H1 (cell line): ENCODE results near the gene KIF3B. TPM values are rescaled to one million over a fixed set of nuclear protein-coding genes. Genes with fewer than 3 reads are reported as not detected.

Experiments
- CTCF ChIA-PET: fragments of 300-600 bp; sonication (Branson Sonifier 250); formaldehyde crosslinking; loops from one replicate; lab custom pipeline; 2021; ENCODE audit not compliant: partially characterized antibody; lab: Charles Lee
- POLR2A ChIA-PET: fragments of 300-600 bp; sonication (Branson Sonifier 250); formaldehyde crosslinking; loops from one replicate; lab custom pipeline; 2021; ENCODE audit warnings: inconsistent platforms; ENCODE audit not compliant: partially characterized antibody; lab: Charles Lee
- DNase-seq, 2 experiments: peaks; one replicate each; pipeline versions ENCODE4 v3.0.0 to v3.0.0-alpha.2; 2010 to 2022; ENCODE audit warnings: low spot score in 2 of 2, low read depth in 1 of 2, mixed read lengths in 1 of 2
- FAIRE-seq: peaks from 2 replicates; lab custom pipeline; 2011; peaks lifted over from hg19 to GRCh38; lab: Jason Lieb, UNC
- H2AFZ ChIP-seq: 2 replicates; pipeline ENCODE4 v1.8.1; 2012; ENCODE audit warnings: low read length, inconsistent platforms
- H2AK5ac ChIP-seq: 2 replicates; pipeline ENCODE4 v1.6.1; 2013; ENCODE audit warnings: low read depth, low read length
- H2BK120ac ChIP-seq: replicated peaks from 2 replicates; pipeline ENCODE3; 2013; ENCODE audit warnings: low read depth, low read length, inconsistent platforms
- H2BK12ac ChIP-seq: 2 replicates; pipeline ENCODE4 v1.6.1; 2013; ENCODE audit warnings: low read depth, low read length
- H2BK15ac ChIP-seq: 2 replicates; pipeline ENCODE4 v1.6.1; 2013; ENCODE audit warnings: low read length
- H2BK20ac ChIP-seq: 2 replicates; pipeline ENCODE4 v1.6.1; 2013; ENCODE audit warnings: low read length
- H2BK5ac ChIP-seq: 2 replicates; pipeline ENCODE4 v1.6.1; 2013; ENCODE audit warnings: low read depth, low read length
- H3K14ac ChIP-seq: 2 replicates; pipeline ENCODE4 v1.6.1; 2013; ENCODE audit warnings: inconsistent platforms; ENCODE audit not compliant: insufficient read length
- H3K18ac ChIP-seq: 2 replicates; pipeline ENCODE4 v1.6.1; 2013; ENCODE audit warnings: low read length; ENCODE audit errors: extremely low read depth
- H3K23ac ChIP-seq: 2 replicates; pipeline ENCODE4 v1.6.1; 2013; ENCODE audit warnings: inconsistent platforms; ENCODE audit not compliant: insufficient read length
- H3K23me2 ChIP-seq: 2 replicates; pipeline ENCODE4 v1.6.1; 2013; ENCODE audit warnings: low read depth, low read length
- H3K27ac ChIP-seq: 2 replicates; pipeline ENCODE4 v1.6.1; 2011; ENCODE audit warnings: low read depth, low read length, inconsistent platforms
- H3K27me3 ChIP-seq, 4 experiments: replicated peaks in 1 of 4; 1 replicate in 1 of 4; 2 replicates in 3 of 4; pipeline versions ENCODE4 v1.6.1 to v1.8.1; 2011 to 2013; ENCODE audit warnings: low read length in 3 of 4, mild to moderate bottlenecking in 3 of 4, inconsistent platforms in 2 of 4, mixed read lengths in 2 of 4, moderate library complexity in 1 of 4; ENCODE audit not compliant: control insufficient read depth in 3 of 4, insufficient read depth in 3 of 4; ENCODE audit errors: extremely low read depth in 1 of 4
- H3K36me3 ChIP-seq, 4 experiments: 2 replicates each; pipeline versions ENCODE4 v1.6.1 to v1.8.1; 2011 to 2013; ENCODE audit warnings: mild to moderate bottlenecking in 4 of 4, low read length in 3 of 4, moderate library complexity in 2 of 4, control low read depth in 1 of 4, inconsistent platforms in 1 of 4; ENCODE audit not compliant: insufficient read depth in 4 of 4, control insufficient read depth in 2 of 4
- H3K4ac ChIP-seq: replicated peaks from 2 replicates; pipeline ENCODE3; 2013; ENCODE audit warnings: low read length, low read depth, mixed read lengths, inconsistent platforms; ENCODE audit not compliant: insufficient read length
- H3K4me1 ChIP-seq, 4 experiments: replicated peaks in 1 of 4; 1 replicate in 1 of 4; 2 replicates in 3 of 4; pipeline versions ENCODE4 v1.6.1 to v1.8.1; 2011 to 2013; ENCODE audit warnings: low read length in 3 of 4, inconsistent platforms in 2 of 4, mixed read lengths in 1 of 4; ENCODE audit not compliant: insufficient read depth in 4 of 4, control insufficient read depth in 3 of 4
- H3K4me2 ChIP-seq, 2 experiments: 2 replicates each; pipeline versions ENCODE4 v1.6.1 to v1.8.1; 2011 to 2013; ENCODE audit warnings: low read depth in 2 of 2, low read length in 2 of 2, control low read depth in 1 of 2, inconsistent platforms in 1 of 2, mild to moderate bottlenecking in 1 of 2; ENCODE audit not compliant: insufficient read depth in 1 of 2
- H3K4me3 ChIP-seq, 4 experiments: fragments of 200-600, 300-600 bp in 1 of 4; sonication (generic), shearing (Covaris generic), sonication (Bioruptor Twin) in 1 of 4; 2 replicates each; pipeline versions ENCODE4 v1.5.1 to v1.8.1; 2011 to 2016; ENCODE audit warnings: low read length in 4 of 4, low read depth in 3 of 4, control low read depth in 2 of 4, inconsistent platforms in 2 of 4, mild to moderate bottlenecking in 2 of 4, mixed read lengths in 1 of 4, moderate library complexity in 1 of 4; ENCODE audit not compliant: insufficient read depth in 2 of 4; ENCODE audit errors: extremely low read depth in 1 of 4
- H3K56ac ChIP-seq: replicated peaks from 2 replicates; pipeline ENCODE3; 2013; ENCODE audit warnings: low read depth, mild to moderate bottlenecking, mixed read lengths, low read length, inconsistent platforms; ENCODE audit not compliant: insufficient read length
- H3K79me1 ChIP-seq: 2 replicates; pipeline ENCODE4 v1.6.1; 2013; ENCODE audit warnings: low read depth, low read length, control low read depth
- H3K79me2 ChIP-seq, 2 experiments: 2 replicates each; pipeline versions ENCODE4 v1.6.1 to v1.8.1; 2012 to 2013; ENCODE audit warnings: low read length in 2 of 2, mild to moderate bottlenecking in 2 of 2, inconsistent platforms in 1 of 2; ENCODE audit not compliant: insufficient read depth in 2 of 2, control insufficient read depth in 1 of 2
- H3K9ac ChIP-seq, 4 experiments: replicated peaks in 1 of 4; 1 replicate in 1 of 4; 2 replicates in 3 of 4; pipeline versions ENCODE4 v1.6.1 to v1.8.1; 2011 to 2013; ENCODE audit warnings: low read depth in 3 of 4, low read length in 3 of 4, control low read depth in 2 of 4, mild to moderate bottlenecking in 2 of 4, moderate library complexity in 2 of 4, inconsistent platforms in 1 of 4; ENCODE audit errors: extremely low read depth in 1 of 4
- H3K9me3 ChIP-seq, 2 experiments: 2 replicates each; pipeline versions ENCODE4 v1.6.1 to v1.8.1; 2012 to 2013; ENCODE audit warnings: mild to moderate bottlenecking in 2 of 2, moderate library complexity in 2 of 2, control low read depth in 1 of 2, inconsistent platforms in 1 of 2, low read depth in 1 of 2, low read length in 1 of 2, mixed read lengths in 1 of 2; ENCODE audit not compliant: insufficient read depth in 2 of 2
- H4K20me1 ChIP-seq, 2 experiments: replicated peaks in 1 of 2; 2 replicates each; pipeline versions ENCODE3 to v1.8.1; 2011 to 2013; ENCODE audit warnings: inconsistent platforms in 2 of 2, low read length in 2 of 2, mild to moderate bottlenecking in 1 of 2; ENCODE audit not compliant: insufficient read depth in 2 of 2, control insufficient read depth in 1 of 2
- H4K5ac ChIP-seq: 2 replicates; pipeline ENCODE4 v1.6.1; 2013; ENCODE audit warnings: low read length, low read depth, mixed read lengths, inconsistent platforms; ENCODE audit not compliant: insufficient read length
- H4K8ac ChIP-seq: 2 replicates; pipeline ENCODE4 v1.8.0; 2013; ENCODE audit warnings: mild to moderate bottlenecking, moderate library complexity, low read length, inconsistent platforms; ENCODE audit not compliant: insufficient read depth; ENCODE audit errors: extremely low read depth
- H4K91ac ChIP-seq: replicated peaks from 2 replicates; pipeline ENCODE3; 2013; ENCODE audit warnings: low read length, mixed read lengths, inconsistent platforms; ENCODE audit not compliant: insufficient read length
- RFX5 ChIP-seq: IDR thresholded peaks from 2 replicates; pipeline ENCODE4 v1.6.1; 2011; ENCODE audit warnings: low read depth, low read length, improper control_type of control experiment, borderline replicate concordance
- WGBS, 2 experiments: shearing (Covaris generic) in 1 of 2; methylation state at CpG; one replicate each; pipeline versions ENCODE4 v1.1.6 to v1.1.7; 2013 to 2015; ENCODE audit warnings: low lambda C conversion rate in 2 of 2, mixed read lengths in 2 of 2, inconsistent platforms in 1 of 2, low coverage in 1 of 2, missing lambda C conversion rate in 1 of 2; ENCODE audit not compliant: insufficient replicate concordance in 2 of 2, insufficient coverage in 1 of 2, insufficient read length in 1 of 2; ENCODE audit errors: extremely low coverage in 1 of 2, missing lambda C conversion rate in 1 of 2; 5-methylcytosine and 5-hydroxymethylcytosine counted together
- polyA plus RNA-seq, 7 experiments: library from polyadenylated mRNA; depleted of rRNA in 3 of 7; stranded (reverse) in 5 of 7; unstranded in 2 of 7; fragments of >200 nt in 5 of 7; fragments of 200-250 nt in 2 of 7; gene quantifications; 1 replicate in 5 of 7; 2 replicates in 1 of 7; 4 replicates in 1 of 7; pipeline versions ENCODE4 v1.2.1 to v1.2.3, GENCODE V29; 2011 to 2013; ENCODE audit warnings: missing spikeins in 2 of 7, mixed read lengths in 2 of 7
- total RNA-seq: library from RNA; stranded (reverse); fragmentation: NEBNext Ultra II Directional; extraction: Animal tissue kit (Norgen Biotek cat#: 25700); gene quantifications from 2 replicates; pipeline ENCODE4 v1.2.1, GENCODE V29; 2021

Gene KIF3B
- total and polyA plus RNA-seq, 2 of the 8 experiments (the other 6 are each of a cell fraction or from before 2014, with no cell fraction given): 10.1 to 22.4 TPM

- Histone ChIP-seq H3K4me3 (no peak overlapping the region), H3K36me3 (no peaks in the 10 kb centered on the region), H3K9me3 (no peaks in the 10 kb centered on the region), H4K8ac (no peak overlapping the region), H3K27ac (no peak overlapping the region), H2BK20ac (no peak overlapping the region), H2AK5ac (no peak overlapping the region), H2AFZ (no peak overlapping the region), H2BK15ac (no peak overlapping the region), H3K18ac (no peak overlapping the region), H3K79me1 (no peaks in the 10 kb centered on the region; the same call in none of the 2 replicates), H3K27me3 (no peaks in the 10 kb centered on the region), H3K23me2 (no peaks in the 10 kb centered on the region), H2BK12ac (no peak overlapping the region), H3K9ac (no peak overlapping the region), H4K91ac (no peak overlapping the region), H3K56ac (no peak overlapping the region), H3K79me2 (no peaks in the 10 kb centered on the region), H2BK120ac (no peak overlapping the region), H2BK5ac (no peak overlapping the region)
- CTCF ChIA-PET: no interaction called here
- FAIRE-seq: no peak
- 89% methylated on average over 4 of the region's 4 CpGs; no CpG with 5 or more reads in 1 of the 2 experiments for WGBS, 2 experiments
- no peak for TF ChIP-seq RFX5
- TF ChIP-seq, all 59 proteins: peak for 0
- peaks cover 0 to 13% of the 10 kb centered on the region in 2 experiments for H4K20me1 ChIP-seq
- no peak overlapping the region for H3K23ac ChIP-seq
- POLR2A ChIA-PET: no interaction called here
- DNase-seq: no peak
- no peak overlapping the region for H3K4me2 ChIP-seq
- 0 out of 7 replicates have a peak, but pooled peaks cover 0 to 2% (median 0%) of the 10 kb centered on the region in 4 experiments for H3K4me1 ChIP-seq
- H3K4ac ChIP-seq: no peak overlapping the region
- no peak overlapping the region for H4K5ac ChIP-seq
- H3K14ac ChIP-seq: no peak overlapping the region
These were observed 20.0 kb downstream of the KIF3B start for GRCh38 chr20:32297439-32297838.
